CD4-positive, alpha-beta T cell (primary cell): Measurements from ENCODE around the gene SH3RF1. TPM values are rescaled to one million over a fixed set of nuclear protein-coding genes. Genes with fewer than 3 reads are reported as not detected.

ENCODE experiments used
- ATAC-seq: fragments of 200-7000 bp; cut with Tn5 transposase; one replicate; pipeline ENCODE4 v1.10.0; 2022; ENCODE audit warnings: mild to moderate bottlenecking; ENCODE audit not compliant: poor library complexity
- CTCF ChIA-PET: fragments of 350-600 bp; sonication (Branson Sonifier 250); formaldehyde crosslinking; loops from one replicate; lab custom pipeline; 2021; ENCODE audit warnings: antibody characterized with exemption, inconsistent platforms; lab: Charles Lee
- POLR2A ChIA-PET: fragments of 350-600 bp; sonication (Branson Sonifier 250); formaldehyde crosslinking; loops from one replicate; lab custom pipeline; 2021; ENCODE audit warnings: antibody characterized with exemption, inconsistent platforms; lab: Charles Lee
- DNase-seq, 14 experiments: peaks; one replicate each; pipeline ENCODE4 v3.0.0-alpha.2; 2013 to 2020; ENCODE audit warnings: mixed read lengths in 2 of 14
- H3K27ac ChIP-seq, 2 donors: one replicate each; pipeline versions ENCODE4 v1.5.1 to v1.7.0; 2013; ENCODE audit warnings: low read length in 2 of 2, low read depth in 1 of 2, mild to moderate bottlenecking in 1 of 2
- H3K27me3 ChIP-seq, 2 experiments: 1 replicate in 1 of 2; 2 replicates in 1 of 2; pipeline versions ENCODE4 v1.6.1 to v1.7.0; 2013; ENCODE audit warnings: low read length in 2 of 2, control low read depth in 1 of 2, mild to moderate bottlenecking in 1 of 2, moderate library complexity in 1 of 2; ENCODE audit not compliant: insufficient read depth in 2 of 2, control insufficient read depth in 1 of 2
- H3K36me3 ChIP-seq: one replicate; pipeline ENCODE4 v1.6.1; 2013; ENCODE audit warnings: low read length, control low read depth; ENCODE audit not compliant: insufficient read depth
- H3K4me1 ChIP-seq: one replicate; pipeline ENCODE4 v1.6.1; 2013; ENCODE audit warnings: low read length, control low read depth; ENCODE audit not compliant: insufficient read depth
- H3K4me3 ChIP-seq: one replicate; pipeline ENCODE4 v1.5.1; 2013; ENCODE audit warnings: mild to moderate bottlenecking, low read length, moderate library complexity
- H3K9me3 ChIP-seq, 2 experiments: 1 replicate in 1 of 2; 2 replicates in 1 of 2; pipeline versions ENCODE4 v1.6.1 to v1.7.0; 2013; ENCODE audit warnings: low read length in 2 of 2, mild to moderate bottlenecking in 2 of 2, control low read depth in 1 of 2, moderate library complexity in 1 of 2; ENCODE audit not compliant: control insufficient read depth in 1 of 2, insufficient read depth in 1 of 2
- H3K27ac Mint-ChIP-seq: one replicate; pipeline ENCODE4 v1.8.0; 2020; ENCODE audit warnings: mixed read lengths
- H3K27me3 Mint-ChIP-seq: one replicate; pipeline ENCODE4 v1.8.0; 2021; ENCODE audit warnings: mixed read lengths
- H3K36me3 Mint-ChIP-seq: one replicate; pipeline ENCODE4 v1.8.0; 2021; ENCODE audit warnings: low read depth, mixed read lengths
- H3K4me1 Mint-ChIP-seq: one replicate; pipeline ENCODE4 v1.8.0; 2021; ENCODE audit warnings: low read depth, mixed read lengths
- H3K4me3 Mint-ChIP-seq: one replicate; pipeline ENCODE4 v1.8.0; 2020; ENCODE audit warnings: mild to moderate bottlenecking, mixed read lengths
- H3K9me3 Mint-ChIP-seq: one replicate; pipeline ENCODE4 v1.8.0; 2020; ENCODE audit warnings: mixed read lengths
- CTCF ChIP-seq: fragments of 200-600 bp; IDR thresholded peaks from one replicate; pipeline ENCODE4 v1.8.0; 2022; ENCODE audit warnings: antibody characterized with exemption, mild to moderate bottlenecking
- intact Hi-C, 2 experiments: fragments of 100-400 bp; cut with DNase I in 1 of 2; cut with micrococcal nuclease in 1 of 2; formaldehyde crosslinking; loops; one replicate each; pipeline versions ENCODE4 v1.15.1 to v1.9.0; 2023 to 2025; cut with DNase I, micrococcal nuclease
- total RNA-seq, 174 experiments: library from RNA in 2 of 174; stranded (reverse) in 2 of 174; gene quantifications; one replicate each; pipeline ENCODE4 v1.2.3 and lab custom pipeline; 2021 to 2026

SH3RF1 gene
- total RNA-seq, 2 experiments from 2014 or later: 0.25 TPM; not detected in 1

- Histone ChIP-seq H3K27ac (no peak overlapping the region), H3K9me3 (no peaks in the 10 kb centered on the region), H3K36me3 (no peaks in the 10 kb centered on the region), H3K27me3 (no peaks in the 10 kb centered on the region), H3K4me1 (no peaks in the 10 kb centered on the region), H3K4me3 (no peak overlapping the region)
- H3K36me3 Mint-ChIP-seq: no peaks in the 10 kb centered on the region
- POLR2A ChIA-PET: no interaction called here
- no peak for DNase-seq
- H3K27ac Mint-ChIP-seq: no peak overlapping the region
- intact Hi-C loops: no loop called here
- no peak overlapping the region for H3K4me3 Mint-ChIP-seq
- no peaks in the 10 kb centered on the region for H3K27me3 Mint-ChIP-seq
- no peaks in the 10 kb centered on the region for H3K4me1 Mint-ChIP-seq
- ATAC-seq: no peak
- no peak for TF ChIP-seq CTCF
- H3K9me3 Mint-ChIP-seq: no peaks in the 10 kb centered on the region
- CTCF ChIA-PET: no interaction called here
These were observed 133.2 kb downstream of the SH3RF1 start for GRCh38 chr4:169137558-169137920.

- no peak overlapping the region for H3K4me3 Mint-ChIP-seq
- H3K4me1 Mint-ChIP-seq: no peaks in the 10 kb centered on the region
- ATAC-seq (no peak), DNase-seq (no peak)
- H3K27ac ChIP-seq: no peak overlapping the region
- H3K27me3 Mint-ChIP-seq: no peaks in the 10 kb centered on the region
- H3K36me3 ChIP-seq: no peaks in the 10 kb centered on the region
- intact Hi-C loops: no loop called here
- no peaks in the 10 kb centered on the region for H3K4me1 ChIP-seq
- no peak overlapping the region for H3K27ac Mint-ChIP-seq
- ChIA-PET CTCF (no interaction called here), POLR2A (no interaction called here)
- no peaks in the 10 kb centered on the region for H3K9me3 ChIP-seq
- no peak for TF ChIP-seq CTCF
- H3K36me3 Mint-ChIP-seq: no peaks in the 10 kb centered on the region
- H3K27me3 ChIP-seq: no peaks in the 10 kb centered on the region
- no peak overlapping the region for H3K4me3 ChIP-seq
- no peaks in the 10 kb centered on the region for H3K9me3 Mint-ChIP-seq
These were observed 133.8 kb downstream of the SH3RF1 start for GRCh38 chr4:169136796-169137557.

- DNase-seq (no peak), ATAC-seq (no peak)
- Mint-ChIP-seq H3K9me3 (no peaks in the 10 kb centered on the region), H3K27me3 (no peaks in the 10 kb centered on the region), H3K4me1 (no peaks in the 10 kb centered on the region), H3K27ac (no peak overlapping the region), H3K36me3 (no peaks in the 10 kb centered on the region), H3K4me3 (no peak overlapping the region)
- H3K36me3 ChIP-seq: no peaks in the 10 kb centered on the region
- TF ChIP-seq CTCF: no peak
- intact Hi-C loops: no loop called here
- H3K27ac ChIP-seq: no peak overlapping the region
- POLR2A ChIA-PET: no interaction called here
- CTCF ChIA-PET: no interaction called here
- H3K27me3 ChIP-seq: no peaks in the 10 kb centered on the region
- H3K4me1 ChIP-seq: no peaks in the 10 kb centered on the region
- no peaks in the 10 kb centered on the region for H3K9me3 ChIP-seq
- no peak overlapping the region for H3K4me3 ChIP-seq
These were observed 134.4 kb downstream of the SH3RF1 start for GRCh38 chr4:169136330-169136729.
